H1 (cell line): ENCODE data around the gene ACAP3. TPM values are rescaled to one million over a fixed set of nuclear protein-coding genes. Genes with fewer than 3 reads are reported as not detected.

Experiments
- CTCF ChIA-PET: fragments of 300-600 bp; sonication (Branson Sonifier 250); formaldehyde crosslinking; loops from one replicate; lab custom pipeline; 2021; ENCODE audit not compliant: partially characterized antibody; lab: Charles Lee
- POLR2A ChIA-PET: fragments of 300-600 bp; sonication (Branson Sonifier 250); formaldehyde crosslinking; loops from one replicate; lab custom pipeline; 2021; ENCODE audit warnings: inconsistent platforms; ENCODE audit not compliant: partially characterized antibody; lab: Charles Lee
- DNase-seq, 2 experiments: peaks; one replicate each; pipeline versions ENCODE4 v3.0.0 to v3.0.0-alpha.2; 2010 to 2022; ENCODE audit warnings: low spot score in 2 of 2, low read depth in 1 of 2, mixed read lengths in 1 of 2
- FAIRE-seq: peaks from 2 replicates; lab custom pipeline; 2011; peaks lifted over from hg19 to GRCh38; lab: Jason Lieb, UNC
- H2AFZ ChIP-seq: 2 replicates; pipeline ENCODE4 v1.8.1; 2012; ENCODE audit warnings: low read length, inconsistent platforms
- H2AK5ac ChIP-seq: 2 replicates; pipeline ENCODE4 v1.6.1; 2013; ENCODE audit warnings: low read depth, low read length
- H2BK120ac ChIP-seq: replicated peaks from 2 replicates; pipeline ENCODE3; 2013; ENCODE audit warnings: low read depth, low read length, inconsistent platforms
- H2BK12ac ChIP-seq: 2 replicates; pipeline ENCODE4 v1.6.1; 2013; ENCODE audit warnings: low read depth, low read length
- H2BK15ac ChIP-seq: 2 replicates; pipeline ENCODE4 v1.6.1; 2013; ENCODE audit warnings: low read length
- H2BK20ac ChIP-seq: 2 replicates; pipeline ENCODE4 v1.6.1; 2013; ENCODE audit warnings: low read length
- H2BK5ac ChIP-seq: 2 replicates; pipeline ENCODE4 v1.6.1; 2013; ENCODE audit warnings: low read depth, low read length
- H3K14ac ChIP-seq: 2 replicates; pipeline ENCODE4 v1.6.1; 2013; ENCODE audit warnings: inconsistent platforms; ENCODE audit not compliant: insufficient read length
- H3K18ac ChIP-seq: 2 replicates; pipeline ENCODE4 v1.6.1; 2013; ENCODE audit warnings: low read length; ENCODE audit errors: extremely low read depth
- H3K23ac ChIP-seq: 2 replicates; pipeline ENCODE4 v1.6.1; 2013; ENCODE audit warnings: inconsistent platforms; ENCODE audit not compliant: insufficient read length
- H3K23me2 ChIP-seq: 2 replicates; pipeline ENCODE4 v1.6.1; 2013; ENCODE audit warnings: low read depth, low read length
- H3K27ac ChIP-seq: 2 replicates; pipeline ENCODE4 v1.6.1; 2011; ENCODE audit warnings: low read depth, low read length, inconsistent platforms
- H3K27me3 ChIP-seq, 4 experiments: replicated peaks in 1 of 4; 1 replicate in 1 of 4; 2 replicates in 3 of 4; pipeline versions ENCODE4 v1.6.1 to v1.8.1; 2011 to 2013; ENCODE audit warnings: low read length in 3 of 4, mild to moderate bottlenecking in 3 of 4, inconsistent platforms in 2 of 4, mixed read lengths in 2 of 4, moderate library complexity in 1 of 4; ENCODE audit not compliant: control insufficient read depth in 3 of 4, insufficient read depth in 3 of 4; ENCODE audit errors: extremely low read depth in 1 of 4
- H3K36me3 ChIP-seq, 4 experiments: 2 replicates each; pipeline versions ENCODE4 v1.6.1 to v1.8.1; 2011 to 2013; ENCODE audit warnings: mild to moderate bottlenecking in 4 of 4, low read length in 3 of 4, moderate library complexity in 2 of 4, control low read depth in 1 of 4, inconsistent platforms in 1 of 4; ENCODE audit not compliant: insufficient read depth in 4 of 4, control insufficient read depth in 2 of 4
- H3K4ac ChIP-seq: replicated peaks from 2 replicates; pipeline ENCODE3; 2013; ENCODE audit warnings: low read length, low read depth, mixed read lengths, inconsistent platforms; ENCODE audit not compliant: insufficient read length
- H3K4me1 ChIP-seq, 4 experiments: replicated peaks in 1 of 4; 1 replicate in 1 of 4; 2 replicates in 3 of 4; pipeline versions ENCODE4 v1.6.1 to v1.8.1; 2011 to 2013; ENCODE audit warnings: low read length in 3 of 4, inconsistent platforms in 2 of 4, mixed read lengths in 1 of 4; ENCODE audit not compliant: insufficient read depth in 4 of 4, control insufficient read depth in 3 of 4
- H3K4me2 ChIP-seq, 2 experiments: 2 replicates each; pipeline versions ENCODE4 v1.6.1 to v1.8.1; 2011 to 2013; ENCODE audit warnings: low read depth in 2 of 2, low read length in 2 of 2, control low read depth in 1 of 2, inconsistent platforms in 1 of 2, mild to moderate bottlenecking in 1 of 2; ENCODE audit not compliant: insufficient read depth in 1 of 2
- H3K4me3 ChIP-seq, 4 experiments: fragments of 200-600, 300-600 bp in 1 of 4; sonication (generic), shearing (Covaris generic), sonication (Bioruptor Twin) in 1 of 4; 2 replicates each; pipeline versions ENCODE4 v1.5.1 to v1.8.1; 2011 to 2016; ENCODE audit warnings: low read length in 4 of 4, low read depth in 3 of 4, control low read depth in 2 of 4, inconsistent platforms in 2 of 4, mild to moderate bottlenecking in 2 of 4, mixed read lengths in 1 of 4, moderate library complexity in 1 of 4; ENCODE audit not compliant: insufficient read depth in 2 of 4; ENCODE audit errors: extremely low read depth in 1 of 4
- H3K56ac ChIP-seq: replicated peaks from 2 replicates; pipeline ENCODE3; 2013; ENCODE audit warnings: low read depth, mild to moderate bottlenecking, mixed read lengths, low read length, inconsistent platforms; ENCODE audit not compliant: insufficient read length
- H3K79me1 ChIP-seq: 2 replicates; pipeline ENCODE4 v1.6.1; 2013; ENCODE audit warnings: low read depth, low read length, control low read depth
- H3K79me2 ChIP-seq, 2 experiments: 2 replicates each; pipeline versions ENCODE4 v1.6.1 to v1.8.1; 2012 to 2013; ENCODE audit warnings: low read length in 2 of 2, mild to moderate bottlenecking in 2 of 2, inconsistent platforms in 1 of 2; ENCODE audit not compliant: insufficient read depth in 2 of 2, control insufficient read depth in 1 of 2
- H3K9ac ChIP-seq, 4 experiments: replicated peaks in 1 of 4; 1 replicate in 1 of 4; 2 replicates in 3 of 4; pipeline versions ENCODE4 v1.6.1 to v1.8.1; 2011 to 2013; ENCODE audit warnings: low read depth in 3 of 4, low read length in 3 of 4, control low read depth in 2 of 4, mild to moderate bottlenecking in 2 of 4, moderate library complexity in 2 of 4, inconsistent platforms in 1 of 4; ENCODE audit errors: extremely low read depth in 1 of 4
- H3K9me3 ChIP-seq, 2 experiments: 2 replicates each; pipeline versions ENCODE4 v1.6.1 to v1.8.1; 2012 to 2013; ENCODE audit warnings: mild to moderate bottlenecking in 2 of 2, moderate library complexity in 2 of 2, control low read depth in 1 of 2, inconsistent platforms in 1 of 2, low read depth in 1 of 2, low read length in 1 of 2, mixed read lengths in 1 of 2; ENCODE audit not compliant: insufficient read depth in 2 of 2
- H4K20me1 ChIP-seq, 2 experiments: replicated peaks in 1 of 2; 2 replicates each; pipeline versions ENCODE3 to v1.8.1; 2011 to 2013; ENCODE audit warnings: inconsistent platforms in 2 of 2, low read length in 2 of 2, mild to moderate bottlenecking in 1 of 2; ENCODE audit not compliant: insufficient read depth in 2 of 2, control insufficient read depth in 1 of 2
- H4K5ac ChIP-seq: 2 replicates; pipeline ENCODE4 v1.6.1; 2013; ENCODE audit warnings: low read length, low read depth, mixed read lengths, inconsistent platforms; ENCODE audit not compliant: insufficient read length
- H4K8ac ChIP-seq: 2 replicates; pipeline ENCODE4 v1.8.0; 2013; ENCODE audit warnings: mild to moderate bottlenecking, moderate library complexity, low read length, inconsistent platforms; ENCODE audit not compliant: insufficient read depth; ENCODE audit errors: extremely low read depth
- H4K91ac ChIP-seq: replicated peaks from 2 replicates; pipeline ENCODE3; 2013; ENCODE audit warnings: low read length, mixed read lengths, inconsistent platforms; ENCODE audit not compliant: insufficient read length
- BCL11A ChIP-seq, 2 experiments: IDR thresholded peaks; one replicate each; pipeline ENCODE4 v1.6.1; 2011; ENCODE audit warnings: low read depth in 2 of 2, low read length in 2 of 2, mild to moderate bottlenecking in 2 of 2
- CEBPB ChIP-seq: IDR thresholded peaks from 2 replicates; pipeline ENCODE4 v1.6.1; 2012; ENCODE audit warnings: low read depth, low read length
- CHD1 ChIP-seq: IDR thresholded peaks from 2 replicates; pipeline ENCODE4 v1.6.1; 2012; ENCODE audit warnings: low read depth, low read length, improper control_type of control experiment
- CTBP2 ChIP-seq: IDR thresholded peaks from 2 replicates; pipeline ENCODE4 v1.7.0; 2011; ENCODE audit warnings: borderline replicate concordance, mild to moderate bottlenecking, moderate library complexity, mixed read lengths, low read length; ENCODE audit not compliant: insufficient read depth, insufficient read length
- NANOG ChIP-seq: IDR thresholded peaks from 2 replicates; pipeline ENCODE4 v1.6.1; 2011; ENCODE audit warnings: low read length, low read depth, mild to moderate bottlenecking, inconsistent platforms; ENCODE audit not compliant: insufficient read depth, poor library complexity, severe bottlenecking
- NRF1 ChIP-seq: IDR thresholded peaks from 2 replicates; pipeline ENCODE4 v1.6.1; 2011; ENCODE audit warnings: mild to moderate bottlenecking, low read depth, low read length, improper control_type of control experiment
- POU5F1 ChIP-seq: IDR thresholded peaks from 2 replicates; pipeline ENCODE4 v1.6.1; 2011; ENCODE audit warnings: low read depth, mild to moderate bottlenecking, low read length, moderate library complexity
- RNF2 ChIP-seq: fragments of 200-900, 300-1000 bp; sonication (generic); IDR thresholded peaks from 2 replicates; pipeline ENCODE4 v1.7.1; 2016; ENCODE audit warnings: borderline replicate concordance, low read depth, mild to moderate bottlenecking, antibody characterized with exemption, low read length; ENCODE audit not compliant: poor library complexity, severe bottlenecking; ENCODE audit errors: missing control alignments
- WGBS, 2 experiments: shearing (Covaris generic) in 1 of 2; methylation state at CpG; one replicate each; pipeline versions ENCODE4 v1.1.6 to v1.1.7; 2013 to 2015; ENCODE audit warnings: low lambda C conversion rate in 2 of 2, mixed read lengths in 2 of 2, inconsistent platforms in 1 of 2, low coverage in 1 of 2, missing lambda C conversion rate in 1 of 2; ENCODE audit not compliant: insufficient replicate concordance in 2 of 2, insufficient coverage in 1 of 2, insufficient read length in 1 of 2; ENCODE audit errors: extremely low coverage in 1 of 2, missing lambda C conversion rate in 1 of 2; 5-methylcytosine and 5-hydroxymethylcytosine counted together
- polyA plus RNA-seq, 7 experiments: library from polyadenylated mRNA; depleted of rRNA in 3 of 7; stranded (reverse) in 5 of 7; unstranded in 2 of 7; fragments of >200 nt in 5 of 7; fragments of 200-250 nt in 2 of 7; gene quantifications; 1 replicate in 5 of 7; 2 replicates in 1 of 7; 4 replicates in 1 of 7; pipeline versions ENCODE4 v1.2.1 to v1.2.3, GENCODE V29; 2011 to 2013; ENCODE audit warnings: missing spikeins in 2 of 7, mixed read lengths in 2 of 7
- total RNA-seq: library from RNA; stranded (reverse); fragmentation: NEBNext Ultra II Directional; extraction: Animal tissue kit (Norgen Biotek cat#: 25700); gene quantifications from 2 replicates; pipeline ENCODE4 v1.2.1, GENCODE V29; 2021
- TF ChIP-seq, protein P1 (sequence below): IDR thresholded peaks from 2 replicates; pipeline ENCODE4 v1.6.1; 2011; ENCODE audit warnings: low read length, improper control_type of control experiment

Gene ACAP3
- total and polyA plus RNA-seq, 2 of the 8 experiments (the other 6 are each of a cell fraction or from before 2014, with no cell fraction given), result 14.8 to 28.3 TPM

DNA sequence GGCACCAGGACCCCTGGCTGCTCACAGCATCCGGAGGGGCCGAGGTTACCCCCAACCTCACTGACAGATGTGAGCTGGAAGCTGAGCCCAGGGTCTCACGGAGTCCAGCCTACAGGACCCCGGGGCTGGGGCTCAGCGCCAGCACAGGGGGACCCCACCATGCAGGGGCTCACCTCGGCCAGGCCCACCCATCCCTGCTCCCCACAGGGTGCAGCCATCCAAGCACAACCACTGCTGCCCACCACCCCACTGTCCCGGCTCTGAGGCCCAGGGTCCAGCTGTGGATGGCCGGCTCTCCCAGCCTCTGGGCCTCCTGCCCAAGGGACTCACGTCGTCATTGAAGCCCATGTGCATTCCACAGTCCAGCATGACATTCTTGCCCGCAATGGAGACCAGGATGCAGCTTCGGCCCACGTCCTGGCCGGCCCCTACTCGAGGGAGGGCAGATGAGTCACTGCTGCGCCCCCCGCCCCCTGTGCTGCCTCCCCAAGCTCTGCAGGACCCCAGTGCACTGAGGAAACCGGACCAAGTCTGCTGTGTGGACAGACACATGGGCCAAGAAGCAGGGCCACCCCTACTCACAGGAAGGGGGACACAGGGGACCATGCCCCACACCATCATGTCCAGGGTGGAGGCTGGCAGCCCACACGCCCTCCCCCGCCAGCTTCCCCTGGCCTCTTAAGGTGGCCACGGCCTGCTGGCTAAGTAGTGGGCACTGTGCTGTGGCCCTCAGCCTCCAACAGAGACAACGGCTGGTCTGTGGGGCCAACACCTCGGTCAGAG lies 13.1 kb upstream of the ACAP3 start:
- H4K20me1 ChIP-seq, result peaks cover 25 to 37% of the 10 kb centered on the region in 2 experiments
- H3K79me1 ChIP-seq, result peaks cover 38% of the 10 kb centered on the region
- H3K4ac ChIP-seq, result no peak overlapping the region
- no peak overlapping the region for H2BK120ac ChIP-seq
- no peak overlapping the region for H3K4me3 ChIP-seq
- no peak overlapping the region for H3K4me2 ChIP-seq
- no peak overlapping the region for H4K91ac ChIP-seq
- POLR2A ChIA-PET, result interaction anchor here (1.1 to 3.0 kb wide), 6 partner anchors 10 to 31 kb away, joined by 3 to 20 read pairs (median 6); partner anchors contain the start of gene TAS1R3
- no peak overlapping the region for H3K27ac ChIP-seq
- DNase-seq (no peak), FAIRE-seq (no peak)
- H2AK5ac ChIP-seq, result no peak overlapping the region
- CTCF ChIA-PET, result interaction anchor here (1.7 kb wide), 1 partner anchor 21 kb away, joined by 6 read pairs; no protein-coding TSS in a partner anchor
- no peak overlapping the region for H2AFZ ChIP-seq
- peaks cover 0 to 16% (median 5%) of the 10 kb centered on the region in 4 experiments; a peak in 5 of 7 replicates for H3K4me1 ChIP-seq
- H3K9me3 ChIP-seq, result no peaks in the 10 kb centered on the region
- no peak overlapping the region for H4K8ac ChIP-seq
- no peak overlapping the region for H2BK5ac ChIP-seq
- H3K14ac ChIP-seq, result no peak overlapping the region
- H4K5ac ChIP-seq, result no peak overlapping the region
- H3K23me2 ChIP-seq, result peaks cover 7% of the 10 kb centered on the region; the same call in 1 of the 2 replicates
- no peak overlapping the region for H2BK12ac ChIP-seq
- no peaks in the 10 kb centered on the region for H3K27me3 ChIP-seq
- H3K9ac ChIP-seq, result no peak overlapping the region
- H3K36me3 ChIP-seq, result peaks cover 0 to 12% (median 6%) of the 10 kb centered on the region in 4 experiments; a peak in 6 of 8 replicates
- WGBS, 2 experiments, result 91% methylated on average over 18 of the region's 23 CpGs; no CpG with 5 or more reads in 1 of the 2 experiments
- peaks cover 12 to 55% of the 10 kb centered on the region in 2 experiments; a peak in 3 of 4 replicates for H3K79me2 ChIP-seq
- no peak overlapping the region for H2BK15ac ChIP-seq
- H2BK20ac ChIP-seq, result no peak overlapping the region
- no peak overlapping the region for H3K18ac ChIP-seq
- no peak overlapping the region for H3K23ac ChIP-seq
- no peak overlapping the region for H3K56ac ChIP-seq
- no peak for TF ChIP-seq NRF1
- no peak for TF ChIP-seq POU5F1
- TF ChIP-seq RNF2, result no peak
- TF ChIP-seq CTBP2, result no peak
- no peak for TF ChIP-seq CHD1
- TF ChIP-seq, protein P1, sequence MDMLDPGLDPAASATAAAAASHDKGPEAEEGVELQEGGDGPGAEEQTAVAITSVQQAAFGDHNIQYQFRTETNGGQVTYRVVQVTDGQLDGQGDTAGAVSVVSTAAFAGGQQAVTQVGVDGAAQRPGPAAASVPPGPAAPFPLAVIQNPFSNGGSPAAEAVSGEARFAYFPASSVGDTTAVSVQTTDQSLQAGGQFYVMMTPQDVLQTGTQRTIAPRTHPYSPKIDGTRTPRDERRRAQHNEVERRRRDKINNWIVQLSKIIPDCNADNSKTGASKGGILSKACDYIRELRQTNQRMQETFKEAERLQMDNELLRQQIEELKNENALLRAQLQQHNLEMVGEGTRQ, result no peak
- no peak for TF ChIP-seq CEBPB
- TF ChIP-seq BCL11A (IDR thresholded peaks at IDR 0.05; ENCODE audit: low read depth in 2 of 2, low read length in 2 of 2), result no peak
- TF ChIP-seq NANOG, result no peak
